Activated CD4-positive, alpha-beta memory T cell treated with anti-CD3 and anti-CD28 coated beads for 36 hours (primary cell): ENCODE measurements around the gene ITGAE. TPM values are rescaled to one million over a fixed set of nuclear protein-coding genes. Genes with fewer than 3 reads are reported as not detected.
"Not testable (repeated sequence)": the region's sequence is repeated elsewhere in the genome, so short reads cannot be mapped to it uniquely, and the experiment has no call there.

Experiments used
- CTCF ChIA-PET: fragments of 350-600 bp; sonication (Branson Sonifier 250); formaldehyde crosslinking; loops from one replicate; lab custom pipeline; 2021; ENCODE audit warnings: antibody characterized with exemption, inconsistent platforms; lab: Charles Lee
- POLR2A ChIA-PET: fragments of 350-600 bp; sonication (Branson Sonifier 250); formaldehyde crosslinking; loops from one replicate; lab custom pipeline; 2021; ENCODE audit warnings: antibody characterized with exemption; lab: Charles Lee
- DNase-seq: peaks from one replicate; pipeline ENCODE4 v3.0.0-alpha.2; 2020
- H3K27ac Mint-ChIP-seq: one replicate; pipeline ENCODE4 v1.8.0; 2021; ENCODE audit warnings: mixed read lengths
- H3K27me3 Mint-ChIP-seq: one replicate; pipeline ENCODE4 v1.8.0; 2021; ENCODE audit warnings: mixed read lengths
- H3K36me3 Mint-ChIP-seq: one replicate; pipeline ENCODE4 v1.8.0; 2021; ENCODE audit warnings: mixed read lengths
- H3K4me1 Mint-ChIP-seq: one replicate; pipeline ENCODE4 v1.8.0; 2021; ENCODE audit warnings: low read depth, mixed read lengths
- H3K4me3 Mint-ChIP-seq: one replicate; pipeline ENCODE4 v1.8.0; 2021; ENCODE audit warnings: mild to moderate bottlenecking, mixed read lengths
- H3K9me3 Mint-ChIP-seq: one replicate; pipeline ENCODE4 v1.8.0; 2021; ENCODE audit warnings: mixed read lengths
- intact Hi-C: fragments of 100-400 bp; cut with micrococcal nuclease; formaldehyde crosslinking; loops from one replicate; pipeline ENCODE4 v1.15.1; 2023
- total RNA-seq, 2 experiments: library from RNA; stranded (reverse); gene quantifications; one replicate each; pipeline ENCODE4 v1.2.3, GENCODE V29; 2021

Gene ITGAE, protein sequence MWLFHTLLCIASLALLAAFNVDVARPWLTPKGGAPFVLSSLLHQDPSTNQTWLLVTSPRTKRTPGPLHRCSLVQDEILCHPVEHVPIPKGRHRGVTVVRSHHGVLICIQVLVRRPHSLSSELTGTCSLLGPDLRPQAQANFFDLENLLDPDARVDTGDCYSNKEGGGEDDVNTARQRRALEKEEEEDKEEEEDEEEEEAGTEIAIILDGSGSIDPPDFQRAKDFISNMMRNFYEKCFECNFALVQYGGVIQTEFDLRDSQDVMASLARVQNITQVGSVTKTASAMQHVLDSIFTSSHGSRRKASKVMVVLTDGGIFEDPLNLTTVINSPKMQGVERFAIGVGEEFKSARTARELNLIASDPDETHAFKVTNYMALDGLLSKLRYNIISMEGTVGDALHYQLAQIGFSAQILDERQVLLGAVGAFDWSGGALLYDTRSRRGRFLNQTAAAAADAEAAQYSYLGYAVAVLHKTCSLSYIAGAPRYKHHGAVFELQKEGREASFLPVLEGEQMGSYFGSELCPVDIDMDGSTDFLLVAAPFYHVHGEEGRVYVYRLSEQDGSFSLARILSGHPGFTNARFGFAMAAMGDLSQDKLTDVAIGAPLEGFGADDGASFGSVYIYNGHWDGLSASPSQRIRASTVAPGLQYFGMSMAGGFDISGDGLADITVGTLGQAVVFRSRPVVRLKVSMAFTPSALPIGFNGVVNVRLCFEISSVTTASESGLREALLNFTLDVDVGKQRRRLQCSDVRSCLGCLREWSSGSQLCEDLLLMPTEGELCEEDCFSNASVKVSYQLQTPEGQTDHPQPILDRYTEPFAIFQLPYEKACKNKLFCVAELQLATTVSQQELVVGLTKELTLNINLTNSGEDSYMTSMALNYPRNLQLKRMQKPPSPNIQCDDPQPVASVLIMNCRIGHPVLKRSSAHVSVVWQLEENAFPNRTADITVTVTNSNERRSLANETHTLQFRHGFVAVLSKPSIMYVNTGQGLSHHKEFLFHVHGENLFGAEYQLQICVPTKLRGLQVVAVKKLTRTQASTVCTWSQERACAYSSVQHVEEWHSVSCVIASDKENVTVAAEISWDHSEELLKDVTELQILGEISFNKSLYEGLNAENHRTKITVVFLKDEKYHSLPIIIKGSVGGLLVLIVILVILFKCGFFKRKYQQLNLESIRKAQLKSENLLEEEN
- 10 to 100 TPM; 32.8 to 34.4 TPM for total RNA-seq

DNA sequence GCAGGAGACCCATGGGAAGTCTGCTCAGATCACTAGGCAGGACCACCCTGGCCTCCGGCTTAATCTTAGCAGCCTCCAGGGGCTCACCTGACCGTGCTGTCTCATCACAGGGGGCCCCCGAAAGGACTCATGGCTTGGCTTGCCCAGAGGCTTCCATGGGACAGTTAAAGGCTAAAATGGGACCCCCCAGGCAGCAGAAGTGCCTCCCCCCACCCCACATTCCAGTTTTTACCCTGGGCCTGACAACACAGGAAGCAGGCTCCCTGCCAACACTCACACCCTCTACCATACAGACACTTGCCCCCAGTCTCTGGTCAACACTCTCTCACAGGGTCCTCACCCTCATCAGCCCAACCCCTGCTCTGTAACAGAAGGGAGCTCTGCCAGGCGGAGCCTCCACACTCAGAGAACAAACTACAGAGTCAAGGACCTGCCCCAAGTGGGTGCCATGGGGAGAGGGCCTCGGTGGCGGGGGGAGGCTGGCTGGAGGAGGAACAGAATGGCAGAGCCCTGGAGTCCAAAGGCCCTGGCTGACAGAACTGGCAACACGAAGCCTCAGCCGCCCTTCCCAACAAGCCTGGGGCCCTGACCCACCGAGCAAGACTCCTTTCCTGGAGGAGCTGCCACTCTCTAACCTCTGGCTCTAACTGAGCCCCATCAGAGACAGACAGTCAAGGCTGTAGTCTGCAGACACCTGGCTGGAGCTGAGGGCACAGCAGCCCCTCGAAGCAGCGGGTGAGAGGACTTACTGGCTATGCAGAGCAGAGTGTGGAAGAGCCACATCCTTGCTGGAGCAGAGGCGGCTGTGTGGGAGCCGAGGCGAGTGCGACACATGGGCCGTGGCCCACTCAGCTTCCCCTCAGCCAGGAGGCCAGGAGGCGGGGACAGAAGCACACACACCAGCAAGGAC lies at the start of gene ITGAE:
ITGAE (minus strand) TSS at position 827 of the 910 bp plus-strand sequence; CDS start at position 783, 44 bp downstream.
- Mint-ChIP-seq H3K36me3 (peaks cover 6% of the 10 kb centered on the region), H3K27ac (no peak within 1 kb of the TSS), H3K9me3 (no peaks in the 10 kb centered on the region), H3K27me3 (no peaks in the 10 kb centered on the region), H3K4me3 (no peak within 1 kb of the TSS), H3K4me1 (peaks cover 23% of the 10 kb centered on the region)
- ChIA-PET POLR2A (interaction anchor here (0.8 kb wide), 1 partner anchor 37 kb away, joined by 3 read pairs; no protein-coding TSS in a partner anchor), CTCF (interaction anchor here (1.1 to 1.3 kb wide), 3 partner anchors 27 to 118 kb away, joined by 3 to 4 read pairs (median 4); no protein-coding TSS in a partner anchor)
- no peak for DNase-seq
- intact Hi-C loops = no loop called here

- CTCF ChIA-PET = no interaction called here
- peaks cover 5% of the 10 kb centered on the region for H3K27me3 Mint-ChIP-seq
- no peak for DNase-seq
- peaks cover 6% of the 10 kb centered on the region for H3K36me3 Mint-ChIP-seq
- H3K4me1 Mint-ChIP-seq = peaks cover 19% of the 10 kb centered on the region
- H3K4me3 Mint-ChIP-seq = no peak overlapping the region
- H3K27ac Mint-ChIP-seq = no peak overlapping the region
- intact Hi-C loops = loop anchor here (5.0 kb wide), 2 partner anchors 64 to 111 kb away; no protein-coding TSS in a partner anchor
- no peaks in the 10 kb centered on the region for H3K9me3 Mint-ChIP-seq
- POLR2A ChIA-PET = no interaction called here
Measured at GRCh38 chr17:3848229-3848835, 47.3 kb upstream of the ITGAE start.

DNA sequence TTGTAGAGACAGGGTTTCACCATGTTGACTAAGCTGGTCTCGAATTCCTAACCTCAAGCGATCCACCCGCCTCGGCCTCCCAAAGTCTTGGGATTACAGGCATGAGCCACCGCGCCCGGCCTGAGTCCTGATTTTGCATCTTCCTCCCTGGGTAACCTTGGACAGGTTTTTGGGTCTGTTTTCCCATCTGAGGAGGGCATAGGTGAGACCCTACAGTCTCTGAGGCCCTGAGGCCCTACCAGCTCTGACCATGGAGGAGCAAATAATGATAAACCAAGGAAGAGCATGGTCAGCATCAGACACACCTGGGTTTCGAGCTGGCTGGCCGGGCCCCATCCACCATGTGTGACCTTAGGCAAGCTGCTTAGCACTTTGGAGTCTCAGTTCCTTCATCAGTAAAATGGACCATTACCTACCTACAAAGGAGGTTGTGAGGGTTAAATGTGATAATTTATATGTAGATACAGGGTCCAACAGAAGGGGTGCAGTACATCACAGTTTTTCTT lies 46.2 kb upstream of the ITGAE start:
- Mint-ChIP-seq H3K27me3 (peaks cover 3% of the 10 kb centered on the region), H3K27ac (no peak overlapping the region), H3K4me3 (no peak overlapping the region), H3K36me3 (peaks cover 10% of the 10 kb centered on the region), H3K4me1 (peaks cover 20% of the 10 kb centered on the region), H3K9me3 (no peaks in the 10 kb centered on the region)
- CTCF ChIA-PET = interaction anchor here (0.6 to 6.0 kb wide), 7 partner anchors 16 to 401 kb away, joined by 3 to 125 read pairs (median 11); partner anchors contain the start of gene HASPIN
- POLR2A ChIA-PET = interaction anchor here (2.7 kb wide), 1 partner anchor 109 kb away, joined by 18 read pairs; no protein-coding TSS in a partner anchor
- DNase-seq = no peak
- intact Hi-C loops = loop anchor here (5.0 kb wide), 2 partner anchors 65 to 110 kb away; no protein-coding TSS in a partner anchor

DNA sequence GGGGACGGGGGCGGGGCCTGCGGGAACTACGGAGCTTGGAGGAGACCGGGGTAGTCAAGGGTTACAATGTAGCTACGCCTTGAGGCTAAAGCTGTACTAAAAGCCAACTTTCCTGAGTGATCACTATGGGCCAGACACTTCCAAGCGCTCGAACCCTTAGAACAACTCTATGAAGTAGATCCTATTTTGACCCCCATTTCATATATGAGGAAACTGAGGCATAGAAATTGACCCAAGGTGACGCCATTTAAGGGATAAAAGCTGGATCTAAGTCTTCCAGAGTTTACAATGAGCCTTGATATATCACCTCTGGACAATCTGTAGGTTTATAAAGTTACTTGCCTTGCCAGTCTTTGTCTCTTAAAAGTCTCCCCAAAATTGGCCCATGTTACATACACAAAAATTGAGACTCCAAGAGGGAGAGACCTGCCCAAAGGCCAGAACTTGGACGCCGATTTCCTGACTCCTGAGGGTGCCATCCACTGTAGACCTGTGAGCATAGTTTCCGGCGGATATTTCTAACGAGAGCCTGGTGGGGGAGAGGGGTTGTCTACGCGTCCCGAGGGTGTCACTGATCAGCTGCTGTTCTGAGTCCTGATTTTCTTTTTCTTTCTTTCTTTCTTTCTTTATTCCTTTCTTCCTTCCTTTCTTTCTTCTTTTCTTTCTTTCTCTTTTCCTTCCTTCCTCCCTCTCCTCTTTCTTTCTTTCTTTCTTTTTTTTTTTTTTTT lies 45.6 kb upstream of the ITGAE start:
- no peaks in the 10 kb centered on the region for H3K27me3 Mint-ChIP-seq
- POLR2A ChIA-PET = interaction anchor here (1.3 to 2.7 kb wide), 4 partner anchors 10 to 297 kb away, joined by 5 to 18 read pairs (median 6); partner anchors contain the start of genes CYB5D2 and ZZEF1
- H3K27ac Mint-ChIP-seq = no peak overlapping the region
- CTCF ChIA-PET = interaction anchor here (0.6 to 6.0 kb wide), 36 partner anchors 10 to 1173 kb away, joined by 3 to 125 read pairs (median 4); partner anchors contain the start of genes ATP2A3, CAMKK1, CTNS and HASPIN
- peaks cover 20% of the 10 kb centered on the region for H3K4me1 Mint-ChIP-seq
- H3K9me3 Mint-ChIP-seq = no peaks in the 10 kb centered on the region
- no peak for DNase-seq
- peaks cover 10% of the 10 kb centered on the region for H3K36me3 Mint-ChIP-seq
- intact Hi-C loops = loop anchor here (1.0 to 5.0 kb wide), 4 partner anchors 66 to 178 kb away; partner anchors contain the start of genes EMC6 and TAX1BP3
- H3K4me3 Mint-ChIP-seq = peak overlapping the region; percentile 94

DNA sequence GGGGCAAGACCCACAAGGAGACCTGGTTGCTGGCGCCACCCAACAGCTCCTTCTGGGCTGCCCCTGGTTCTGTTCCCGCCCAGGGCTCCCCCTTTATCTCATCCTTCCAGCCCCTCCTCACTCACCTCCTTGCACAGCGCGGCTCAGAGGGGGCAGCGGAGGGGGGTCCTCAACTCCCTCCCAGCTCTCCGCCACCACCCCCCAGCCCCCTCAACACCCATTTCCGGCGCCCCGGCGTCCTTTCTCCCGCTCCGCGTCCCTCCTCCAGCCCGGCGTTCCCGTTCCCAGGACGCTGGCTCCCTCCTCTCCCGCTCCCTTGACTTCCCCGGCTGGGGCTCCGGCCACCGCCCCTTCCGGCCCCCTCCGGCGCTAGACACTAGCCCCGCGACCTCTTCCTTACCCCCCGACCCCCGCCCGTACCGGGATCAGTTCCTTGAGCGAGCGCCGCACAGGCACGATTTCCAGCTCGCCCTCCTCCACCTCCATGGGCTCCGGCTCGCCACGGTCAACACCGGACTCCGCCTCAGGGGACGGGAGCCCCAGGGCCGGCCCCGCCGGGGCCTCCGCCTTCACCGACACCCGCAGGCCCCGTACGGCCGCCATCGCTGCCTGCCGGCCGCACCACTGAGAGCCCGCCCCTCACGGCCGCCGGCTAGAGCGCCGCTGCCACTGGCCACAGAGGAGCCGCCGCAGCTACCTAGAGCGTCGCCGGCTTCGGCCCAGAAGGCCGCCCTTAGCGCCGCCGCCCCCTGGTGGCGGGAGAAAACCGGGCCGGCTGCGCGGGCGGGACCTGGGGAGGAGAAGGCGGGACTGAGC lies 44.8 kb upstream of the ITGAE start, which contains the start of gene NCBP3:
NCBP3 (minus strand) TSS at position 626 of the 816 bp plus-strand sequence; CDS start at position 603, 23 bp downstream.
- no peaks in the 10 kb centered on the region for H3K9me3 Mint-ChIP-seq
- H3K4me1 Mint-ChIP-seq = peaks cover 22% of the 10 kb centered on the region
- ChIA-PET CTCF (interaction anchor here (0.6 to 6.0 kb wide), 40 partner anchors 9 to 1172 kb away, joined by 3 to 125 read pairs (median 4); partner anchors contain the start of genes ATP2A3, CAMKK1, CTNS and HASPIN), POLR2A (interaction anchor here (0.8 to 2.7 kb wide), 5 partner anchors 9 to 298 kb away, joined by 3 to 18 read pairs (median 5); partner anchors contain the start of genes CYB5D2 and ZZEF1)
- H3K27me3 Mint-ChIP-seq = no peaks in the 10 kb centered on the region
- intact Hi-C loops = loop anchor here (1.0 to 5.0 kb wide), 5 partner anchors 47 to 178 kb away; partner anchors contain the start of genes CAMKK1, EMC6 and TAX1BP3
- peak within 1 kb of the TSS; percentile 86 for H3K27ac Mint-ChIP-seq
- peak; percentile 93 for DNase-seq
- peak within 1 kb of the TSS; percentile 94 for H3K4me3 Mint-ChIP-seq
- H3K36me3 Mint-ChIP-seq = peaks cover 13% of the 10 kb centered on the region

- intact Hi-C loops = loop anchor here (1.0 to 5.0 kb wide), 3 partner anchors 48 to 108 kb away; partner anchors contain the start of gene CAMKK1
- peak; percentile 79 for DNase-seq
- POLR2A ChIA-PET = interaction anchor here (0.8 to 2.7 kb wide), 5 partner anchors 8 to 298 kb away, joined by 3 to 18 read pairs (median 5); partner anchors contain the start of genes CYB5D2 and ZZEF1
Measured at GRCh38 chr17:3845291-3845620, 44.3 kb upstream of the ITGAE start.

GRCh38 chr17:3844556-3844955 lies 43.6 kb upstream of the ITGAE start:
- H3K27ac Mint-ChIP-seq, H3K27me3 Mint-ChIP-seq, intact Hi-C loops, DNase-seq, H3K9me3 Mint-ChIP-seq: not testable (repeated sequence)
- H3K4me3 Mint-ChIP-seq = peak overlapping the region; percentile 94
- H3K36me3 Mint-ChIP-seq = peaks cover 16% of the 10 kb centered on the region
- CTCF ChIA-PET = interaction anchor here (0.7 to 6.0 kb wide), 17 partner anchors 10 to 294 kb away, joined by 3 to 125 read pairs (median 5); partner anchors contain the start of genes CAMKK1 and P2RX1
- peaks cover 25% of the 10 kb centered on the region for H3K4me1 Mint-ChIP-seq
- POLR2A ChIA-PET = interaction anchor here (2.1 to 2.7 kb wide), 2 partner anchors 106 to 299 kb away, joined by 8 to 18 read pairs; partner anchors contain the start of genes CYB5D2 and ZZEF1

More at GRCh38 chr17:3845291-3845620, 44.3 kb upstream of the ITGAE start:
- CTCF ChIA-PET = interaction anchor here (0.7 to 6.0 kb wide), 21 partner anchors 8 to 229 kb away, joined by 3 to 125 read pairs (median 6); partner anchors contain the start of genes ATP2A3, CAMKK1 and HASPIN
- H3K4me1 Mint-ChIP-seq = peaks cover 24% of the 10 kb centered on the region
- peak overlapping the region; percentile 94 for H3K4me3 Mint-ChIP-seq
- H3K27me3 Mint-ChIP-seq = no peaks in the 10 kb centered on the region
- peaks cover 13% of the 10 kb centered on the region for H3K36me3 Mint-ChIP-seq
- H3K27ac Mint-ChIP-seq = peak overlapping the region; percentile 86
- no peaks in the 10 kb centered on the region for H3K9me3 Mint-ChIP-seq

- H3K4me1 Mint-ChIP-seq = peaks cover 25% of the 10 kb centered on the region
- H3K36me3 Mint-ChIP-seq = peaks cover 17% of the 10 kb centered on the region
- DNase-seq = peak; percentile 65
- peak overlapping the region; percentile 44 for H3K27ac Mint-ChIP-seq
- intact Hi-C loops = no loop called here
- ChIA-PET POLR2A (no interaction called here), CTCF (interaction anchor here (0.5 to 6.0 kb wide), 22 partner anchors 9 to 294 kb away, joined by 3 to 125 read pairs (median 4); partner anchors contain the start of genes CAMKK1, HASPIN and P2RX1)
- no peaks in the 10 kb centered on the region for H3K9me3 Mint-ChIP-seq
- peak overlapping the region; percentile 94 for H3K4me3 Mint-ChIP-seq
- no peaks in the 10 kb centered on the region for H3K27me3 Mint-ChIP-seq
Measured at GRCh38 chr17:3843935-3844516, 43.0 kb upstream of the ITGAE start.
